Measurements from ENCODE around the gene E2F4.

- TF ChIP-seq CEBPB (IDR thresholded peaks at IDR 0.05) (no peak), EP300 (IDR thresholded peaks at IDR 0.05; ENCODE audit: borderline replicate concordance) (no peak), RAD21 (IDR thresholded peaks at IDR 0.05; ENCODE audit: low read depth) (no peak), MAX (IDR thresholded peaks at IDR 0.05) (no peak), CREB1 (IDR thresholded peaks at IDR 0.05; ENCODE audit: low read depth) (no peak)
Measured at GRCh38 chr16:67161595-67162058, 30.3 kb upstream of the E2F4 start.

Data from Ishikawa (cell line).